Anterior cingulate cortex (tissue), 58 donors: ENCODE results near the gene APOBEC4.
"Not testable (repeated sequence)": the region's sequence is repeated elsewhere in the genome, so short reads cannot be mapped to it uniquely, and the experiment has no call there.

Source experiments
- DNase-seq, 58 donors: peaks; one replicate each; lab custom pipeline; 2025; lab: John Stamatoyannopoulos, UW

The APOBEC4 gene, protein sequence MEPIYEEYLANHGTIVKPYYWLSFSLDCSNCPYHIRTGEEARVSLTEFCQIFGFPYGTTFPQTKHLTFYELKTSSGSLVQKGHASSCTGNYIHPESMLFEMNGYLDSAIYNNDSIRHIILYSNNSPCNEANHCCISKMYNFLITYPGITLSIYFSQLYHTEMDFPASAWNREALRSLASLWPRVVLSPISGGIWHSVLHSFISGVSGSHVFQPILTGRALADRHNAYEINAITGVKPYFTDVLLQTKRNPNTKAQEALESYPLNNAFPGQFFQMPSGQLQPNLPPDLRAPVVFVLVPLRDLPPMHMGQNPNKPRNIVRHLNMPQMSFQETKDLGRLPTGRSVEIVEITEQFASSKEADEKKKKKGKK

DNA sequence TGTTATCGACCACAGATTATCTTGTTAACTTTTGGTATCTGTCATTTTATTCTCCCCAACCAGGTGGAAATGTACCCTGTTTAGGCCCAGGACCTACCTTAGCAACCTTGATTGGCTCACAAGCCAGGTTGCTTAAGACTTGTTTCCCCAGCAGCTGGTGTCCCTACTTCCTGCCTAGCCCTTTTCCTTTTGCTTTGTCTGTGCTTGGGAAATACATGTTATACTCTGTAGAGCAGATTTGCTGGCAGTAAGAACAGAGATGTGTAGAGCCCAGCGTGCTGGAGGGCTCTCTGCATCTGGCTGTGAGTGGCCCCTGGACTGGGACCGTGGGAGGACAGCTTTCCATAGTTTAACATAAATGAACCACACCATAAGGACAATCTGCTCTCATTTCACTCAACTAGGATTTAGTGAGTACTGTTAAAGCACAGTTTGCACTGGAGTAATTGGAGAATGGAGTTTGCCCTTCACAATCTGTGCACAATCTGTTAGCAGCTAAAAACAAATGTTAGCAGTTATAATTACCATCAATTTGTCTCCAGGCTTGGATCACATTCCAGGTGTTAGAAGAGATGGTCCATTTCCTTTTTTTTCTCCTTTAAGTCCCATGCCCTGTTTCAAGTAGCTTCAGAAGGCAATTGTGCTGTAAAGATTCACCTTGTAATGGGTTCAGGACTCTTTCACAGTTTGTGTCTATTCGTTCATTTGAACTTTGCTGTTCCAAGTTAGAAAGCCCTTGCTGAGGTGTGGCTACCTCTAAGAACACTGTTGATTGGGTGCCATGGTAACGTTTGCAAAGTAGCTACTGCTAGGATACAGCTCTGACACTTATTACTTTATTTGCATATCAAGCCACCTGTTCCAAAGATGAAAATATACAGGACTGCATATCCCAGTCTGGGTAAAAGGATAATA is at the start of gene APOBEC4:
Gene APOBEC4, minus strand, starts transcription at position 770 of the 915 bp plus-strand sequence. CDS start 4,535 bp downstream, outside the sequence.
- DNase-seq: peak in 4 of 58 donors; percentile 8 to 67 (median 22)

DNA sequence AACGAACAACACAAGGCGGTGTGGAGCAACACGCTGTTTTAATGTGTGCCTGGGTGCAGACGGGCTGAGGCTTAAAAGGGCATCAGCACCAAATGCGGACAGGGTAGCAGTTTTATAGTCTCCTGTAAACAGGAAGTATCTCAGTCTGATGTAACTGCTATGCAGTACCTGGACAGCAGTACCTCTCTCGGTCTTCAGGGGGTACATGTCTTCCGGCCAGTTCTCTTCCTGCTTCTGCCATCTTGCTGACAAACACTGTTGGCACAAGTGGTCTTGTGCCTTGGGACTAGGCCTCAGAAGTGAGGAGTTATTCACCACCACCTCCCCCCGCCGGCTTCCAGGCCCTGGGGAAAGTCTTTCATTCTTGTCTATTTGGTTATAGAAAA is 49.7 kb upstream of the APOBEC4 start:
- DNase-seq: no peak

DNA sequence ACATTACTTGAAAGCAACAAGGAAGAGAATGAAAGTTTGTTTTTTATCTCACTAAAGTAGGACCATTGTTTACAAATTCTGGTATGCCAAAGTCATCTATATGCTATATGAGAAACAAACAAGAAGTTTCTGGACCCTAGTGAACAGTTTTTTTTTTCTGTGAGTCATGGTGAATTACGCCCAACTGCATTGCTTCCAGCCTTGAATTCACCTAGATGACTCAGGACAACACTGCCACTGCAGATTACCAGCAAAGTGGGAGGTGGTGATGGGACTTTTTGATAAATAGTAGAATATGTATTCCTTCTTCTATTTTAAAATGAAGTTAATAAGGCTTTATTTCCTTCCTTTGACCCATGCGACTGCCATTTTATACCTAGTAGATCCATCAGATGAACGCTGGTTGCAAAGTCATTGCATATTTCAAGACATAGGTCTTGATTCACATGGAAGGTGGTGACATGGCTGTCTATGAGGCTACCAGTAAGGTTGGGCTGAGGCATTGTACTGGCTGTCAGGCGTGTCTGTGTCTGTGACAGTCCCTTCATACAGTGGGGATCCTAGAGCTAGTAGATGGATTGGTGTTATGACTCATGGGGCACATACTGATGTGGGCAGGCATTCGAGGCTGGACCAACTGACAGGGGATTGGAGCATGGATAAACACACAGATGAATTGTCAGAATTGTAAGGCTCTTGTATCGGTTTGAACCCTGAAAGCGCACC is 49.1 kb upstream of the APOBEC4 start:
- no peak for DNase-seq

DNA sequence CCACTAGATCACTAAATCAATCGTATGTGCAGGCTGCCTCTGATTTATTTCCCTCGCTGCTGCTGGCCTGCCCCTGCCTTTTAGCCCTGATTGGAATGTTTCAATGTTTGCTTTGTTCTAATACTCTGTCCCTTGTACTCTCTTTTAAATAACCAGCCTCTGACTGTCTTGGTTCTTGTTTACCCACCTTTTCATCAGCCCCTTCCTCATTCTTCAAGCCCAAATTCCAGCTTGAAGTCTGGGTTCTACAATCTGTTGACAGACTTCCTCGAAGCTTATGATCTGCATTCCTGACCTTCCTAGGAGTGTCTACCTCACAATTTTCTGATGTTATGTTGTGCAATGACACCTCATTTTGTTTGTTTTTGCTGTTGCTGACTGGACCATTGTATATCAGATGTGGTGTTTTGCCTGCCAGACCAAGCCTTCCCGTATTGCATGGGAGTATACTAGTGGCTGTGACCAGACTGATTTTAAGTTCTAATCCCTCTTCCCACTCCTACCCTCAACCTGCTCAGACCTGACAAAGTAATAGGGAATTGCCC is 46.6 kb upstream of the APOBEC4 start:
- no peak for DNase-seq

DNA sequence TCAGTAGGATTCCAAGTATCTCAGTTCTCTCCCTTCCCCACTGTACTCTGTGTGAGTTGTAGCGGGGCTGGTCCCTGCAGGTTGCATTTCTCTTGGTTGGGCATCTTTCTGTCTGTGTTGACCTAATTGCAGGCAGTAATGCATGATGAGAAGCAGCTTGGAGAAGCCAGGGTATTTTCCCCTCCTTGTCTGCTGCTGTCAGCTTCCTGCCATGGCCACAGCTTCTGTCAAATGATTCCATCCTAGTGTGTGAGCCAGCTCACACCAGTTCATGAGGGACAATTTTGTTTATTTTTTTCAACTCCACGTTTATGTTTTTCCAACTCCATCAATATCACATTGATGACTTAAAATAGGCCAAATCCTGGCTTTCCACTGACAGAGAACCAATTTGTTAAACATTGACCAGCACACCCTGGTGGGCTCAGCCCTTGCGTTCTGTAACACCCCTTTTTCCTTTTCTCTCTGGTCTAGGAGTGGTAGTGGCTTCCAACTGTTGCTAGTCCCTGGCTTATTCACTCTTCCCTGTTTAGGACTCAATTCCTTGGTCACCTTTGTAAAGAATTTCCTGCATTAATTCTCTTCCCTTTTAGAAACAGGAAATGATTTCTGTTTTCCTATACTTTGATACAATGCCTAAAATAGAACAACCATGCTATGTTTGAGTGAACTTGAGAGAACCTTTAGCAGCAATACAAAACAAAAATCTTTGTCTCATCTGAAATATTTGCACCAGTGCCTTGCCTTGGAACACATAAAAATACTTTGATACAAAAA is 44.9 kb upstream of the APOBEC4 start:
- no peak for DNase-seq

DNA sequence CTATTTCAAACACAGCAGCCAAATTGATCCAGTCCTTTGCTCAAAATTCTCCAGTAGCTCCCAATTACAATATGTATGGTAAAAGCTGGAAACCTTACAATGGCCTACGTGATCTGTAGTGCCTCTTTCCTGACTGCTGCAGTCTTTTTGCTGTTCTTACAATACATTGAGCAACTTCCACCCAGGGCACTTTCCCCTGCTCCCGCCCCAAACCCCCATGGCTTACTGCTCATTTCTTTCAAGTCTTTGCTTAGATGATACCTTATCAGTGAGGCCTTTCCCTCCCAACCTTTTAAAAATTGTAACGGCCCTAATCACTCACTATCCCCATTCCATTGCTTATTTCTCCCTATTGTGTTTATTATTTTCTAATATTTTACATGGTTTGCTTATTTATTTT is 43.9 kb upstream of the APOBEC4 start:
- no peak for DNase-seq

DNA sequence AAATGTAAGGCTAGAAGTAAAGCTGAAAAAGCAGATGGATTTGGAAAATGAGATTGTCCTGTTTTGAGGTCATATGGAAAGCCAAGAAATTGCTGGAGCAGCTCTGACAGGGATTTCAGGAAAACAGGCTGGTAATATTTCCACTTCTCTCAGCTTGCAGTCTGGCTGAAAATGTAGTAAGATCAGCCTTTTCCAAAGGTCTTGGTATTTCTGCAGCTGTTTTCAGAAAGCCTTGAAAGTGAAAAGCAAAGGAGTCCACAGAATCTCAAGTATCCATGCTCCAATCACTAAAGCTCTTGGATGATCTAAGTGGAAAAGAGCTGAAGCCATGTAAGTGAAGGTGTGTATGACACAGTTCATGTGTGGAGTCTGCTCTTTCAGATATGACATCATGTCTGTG is 41.6 kb upstream of the APOBEC4 start:
- no peak for DNase-seq

DNA sequence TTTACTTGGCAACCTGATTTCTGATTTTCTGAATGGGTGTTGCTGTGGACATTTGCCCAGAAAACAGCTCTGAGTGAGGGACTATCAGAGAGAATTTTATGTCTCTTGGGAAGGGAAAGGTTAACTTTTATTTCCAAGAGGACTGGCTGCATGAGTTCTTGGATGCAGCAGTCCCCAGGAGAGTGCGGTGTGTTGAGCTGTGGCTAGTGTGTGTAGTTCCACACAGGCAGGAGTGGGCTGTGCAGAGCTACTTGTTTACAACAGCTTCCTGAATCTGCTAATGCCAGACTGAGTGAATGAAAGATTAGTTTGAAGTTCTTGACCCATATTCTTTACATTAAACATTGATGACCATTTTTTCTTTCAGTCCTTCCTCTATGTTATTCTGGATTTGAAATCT is 41.0 kb upstream of the APOBEC4 start:
- peak in 5 of 58 donors; percentile 1 to 24 (median 8) for DNase-seq

DNA sequence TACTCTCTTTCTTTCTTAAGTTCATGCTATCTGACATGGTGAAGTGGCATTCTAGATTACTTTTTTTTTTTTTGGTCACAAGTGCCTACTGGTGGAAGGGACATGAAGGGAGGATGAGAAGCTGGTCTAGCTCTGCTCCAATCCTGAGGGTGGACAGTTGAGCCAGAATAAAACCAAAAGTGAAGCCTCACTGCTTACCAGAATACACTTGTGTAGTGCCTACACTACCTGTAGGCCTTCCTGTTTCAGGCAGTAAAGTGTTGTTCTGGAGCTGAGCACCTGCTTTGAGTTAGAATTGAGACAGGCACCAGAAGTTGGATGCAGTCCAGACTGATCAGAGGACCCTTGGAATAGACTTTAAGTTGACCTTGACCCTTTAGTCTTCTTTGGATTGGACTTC is 40.4 kb upstream of the APOBEC4 start:
- DNase-seq: no peak

DNA sequence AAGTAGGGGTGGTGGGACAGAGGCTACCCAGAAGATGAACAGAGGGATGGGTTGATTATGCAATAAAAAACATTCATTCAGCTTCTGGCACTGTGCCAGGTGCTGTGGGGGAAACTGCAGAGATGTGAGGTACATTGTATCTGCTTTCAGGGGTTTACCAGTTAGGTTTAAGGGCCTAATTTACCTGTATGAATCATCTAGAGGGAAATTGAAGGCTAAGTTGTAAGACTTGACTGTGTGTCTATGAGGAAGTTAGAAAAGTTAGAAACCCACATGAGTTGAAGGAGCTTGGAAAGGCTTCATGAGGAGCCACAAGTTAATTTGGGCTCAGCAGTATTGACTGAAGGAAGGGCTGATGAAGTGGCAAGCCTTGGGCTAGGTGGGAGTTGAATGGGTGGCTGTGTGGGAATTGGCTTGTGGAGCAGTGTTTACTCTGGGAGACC is 36.7 kb upstream of the APOBEC4 start:
- no peak for DNase-seq

DNA sequence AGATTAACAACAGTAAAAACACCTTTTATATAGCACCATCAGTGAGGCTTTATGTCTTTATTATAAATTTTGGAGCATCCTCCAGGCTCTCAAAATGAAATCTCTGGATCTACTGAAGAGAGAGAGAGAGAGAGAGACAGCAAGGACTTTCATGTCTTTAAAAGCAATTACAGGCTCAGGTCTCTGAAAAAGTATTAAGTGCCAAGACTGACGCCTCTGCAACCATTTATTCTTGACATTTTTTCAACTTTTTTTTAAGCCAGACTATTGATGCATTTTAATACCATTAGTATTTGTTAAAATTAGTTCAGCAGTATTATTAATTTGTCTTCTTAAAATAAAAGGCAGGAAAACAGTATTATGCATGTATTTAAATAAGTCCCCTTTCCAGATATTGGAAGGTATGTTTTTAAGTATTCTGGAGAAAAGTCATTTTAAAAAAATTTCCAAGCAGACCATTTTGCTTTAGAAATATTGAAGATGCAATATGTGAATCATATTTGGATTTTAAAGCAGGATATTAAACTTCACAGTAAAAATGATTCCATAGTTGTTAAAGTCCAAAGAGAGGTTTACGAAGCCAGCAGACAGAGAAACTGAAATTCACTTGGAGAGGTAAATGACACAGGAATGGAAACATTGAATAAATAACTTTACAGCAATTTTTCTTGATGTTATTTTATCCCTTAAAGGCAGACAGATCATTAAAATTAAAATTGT is 35.4 kb upstream of the APOBEC4 start:
- DNase-seq: no peak

DNA sequence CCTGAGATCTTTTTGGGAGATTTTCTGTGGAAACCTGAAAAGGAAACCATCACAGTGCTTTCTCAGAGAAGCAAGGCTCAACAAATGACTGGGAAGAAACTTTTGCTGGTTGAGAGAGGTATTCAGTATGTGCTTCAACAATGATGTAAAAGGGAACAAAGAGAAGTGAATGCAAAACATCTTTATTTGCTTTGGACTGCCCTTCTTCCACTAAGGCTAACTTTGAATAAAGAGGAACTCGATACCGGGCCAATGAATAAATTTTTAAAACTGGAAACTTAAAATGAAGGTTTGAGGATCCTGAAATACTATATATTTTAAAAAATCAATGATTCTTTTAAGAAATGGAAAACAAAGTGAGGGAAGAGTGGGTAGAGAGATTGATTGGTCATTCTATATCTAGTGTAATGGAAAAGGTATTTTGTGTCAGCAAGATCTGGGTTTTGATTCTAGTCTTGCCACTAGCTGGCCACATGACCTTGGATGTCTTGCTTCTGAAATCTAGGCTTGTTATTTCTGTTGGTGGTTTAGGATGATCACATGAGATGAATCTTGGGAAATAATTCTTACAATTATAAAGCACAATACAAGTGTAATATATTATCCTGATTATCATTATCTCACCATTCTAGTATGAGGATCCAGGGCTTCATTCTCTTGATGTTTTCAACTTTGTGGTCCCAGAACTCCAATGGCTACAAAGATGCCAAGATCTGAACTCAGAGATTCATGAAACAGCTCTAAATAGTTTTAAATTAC is 34.6 kb upstream of the APOBEC4 start:
- DNase-seq: no peak

DNA sequence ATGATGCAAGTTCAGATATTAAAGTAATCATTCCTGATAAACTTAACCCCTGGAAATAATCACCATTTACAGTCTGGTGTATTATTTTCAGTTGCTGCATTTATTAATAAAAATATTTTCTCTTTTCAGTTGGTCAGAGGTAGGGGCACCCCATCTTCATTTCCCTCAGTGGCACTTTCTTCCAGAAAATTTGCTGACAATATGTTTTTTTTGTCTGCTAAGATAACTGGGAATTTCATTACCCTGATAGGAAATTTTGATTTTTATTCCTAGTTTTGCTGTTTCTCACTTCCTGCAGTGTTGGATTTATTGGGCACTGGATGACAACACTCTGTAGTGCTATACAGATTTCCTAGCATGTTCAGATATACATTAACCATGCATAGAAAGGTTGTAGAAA is 33.1 kb upstream of the APOBEC4 start:
- no peak for DNase-seq

DNA sequence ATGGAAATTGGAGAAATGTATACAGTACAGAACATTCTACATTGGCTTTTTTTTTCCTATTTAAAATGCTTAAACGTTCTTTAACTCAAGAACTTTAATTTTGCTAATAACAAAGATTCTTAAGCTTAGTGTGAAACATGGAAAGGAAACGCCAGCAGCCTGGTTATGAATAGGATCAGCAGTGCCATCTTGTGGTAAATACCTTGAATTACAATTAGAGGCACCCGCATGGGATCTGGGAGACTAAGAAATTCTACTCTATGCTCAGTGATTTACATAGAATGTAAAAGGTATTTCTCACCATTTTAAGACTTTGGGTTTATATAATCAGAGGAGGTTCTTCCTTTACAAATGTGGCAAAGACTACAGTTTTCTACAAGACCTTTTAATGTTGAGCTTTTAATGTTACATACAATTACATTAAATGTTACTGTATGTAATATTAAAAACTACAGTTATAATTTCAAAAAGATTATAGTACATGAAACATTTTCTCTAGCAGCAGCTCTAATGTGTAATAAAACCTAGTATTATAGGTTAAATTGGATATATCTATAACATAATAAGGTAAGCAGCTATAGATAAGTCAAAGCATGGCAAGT is 32.1 kb upstream of the APOBEC4 start:
- DNase-seq: peak in 2 of 58 donors; percentile 6 to 27

DNA sequence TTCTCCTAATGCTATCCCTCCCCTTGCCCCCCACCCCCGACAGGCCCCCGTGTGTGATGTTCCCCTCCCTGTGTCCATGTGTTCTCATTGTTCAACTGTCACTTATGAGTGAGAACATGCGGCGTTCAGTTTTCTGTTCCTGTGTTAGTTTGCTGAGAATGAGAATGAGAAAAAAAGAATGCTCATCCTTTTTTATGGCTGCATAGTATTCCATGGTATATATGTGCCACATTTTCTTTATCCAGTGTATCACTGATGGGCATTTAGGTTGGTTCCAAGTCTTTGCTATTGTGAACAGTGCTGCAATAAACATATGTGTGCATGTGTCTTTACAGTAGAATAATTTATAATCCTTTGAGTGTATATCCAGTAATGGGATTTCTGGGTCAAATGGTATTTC is 26.2 kb upstream of the APOBEC4 start:
- not testable (repeated sequence) for DNase-seq

DNA sequence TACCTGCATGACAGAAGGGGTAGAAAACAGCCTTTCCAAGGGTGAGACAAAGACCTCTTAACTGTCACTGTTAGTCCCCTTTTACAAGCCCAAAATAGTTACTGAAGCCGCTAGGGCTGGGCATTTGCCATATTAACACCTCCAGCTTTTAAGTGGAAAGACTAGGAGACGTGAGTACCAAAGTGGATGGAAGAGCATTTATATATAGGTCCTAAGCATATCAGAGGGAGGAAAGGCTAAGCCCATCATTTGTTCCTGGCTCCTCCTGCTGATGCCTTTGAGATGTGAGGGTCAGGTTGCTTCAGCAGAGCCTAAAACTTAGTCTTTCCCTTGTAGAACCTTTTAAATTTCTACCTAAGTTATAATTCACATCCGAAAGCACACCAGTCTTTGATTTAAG is 25.7 kb upstream of the APOBEC4 start:
- DNase-seq: no peak

DNA sequence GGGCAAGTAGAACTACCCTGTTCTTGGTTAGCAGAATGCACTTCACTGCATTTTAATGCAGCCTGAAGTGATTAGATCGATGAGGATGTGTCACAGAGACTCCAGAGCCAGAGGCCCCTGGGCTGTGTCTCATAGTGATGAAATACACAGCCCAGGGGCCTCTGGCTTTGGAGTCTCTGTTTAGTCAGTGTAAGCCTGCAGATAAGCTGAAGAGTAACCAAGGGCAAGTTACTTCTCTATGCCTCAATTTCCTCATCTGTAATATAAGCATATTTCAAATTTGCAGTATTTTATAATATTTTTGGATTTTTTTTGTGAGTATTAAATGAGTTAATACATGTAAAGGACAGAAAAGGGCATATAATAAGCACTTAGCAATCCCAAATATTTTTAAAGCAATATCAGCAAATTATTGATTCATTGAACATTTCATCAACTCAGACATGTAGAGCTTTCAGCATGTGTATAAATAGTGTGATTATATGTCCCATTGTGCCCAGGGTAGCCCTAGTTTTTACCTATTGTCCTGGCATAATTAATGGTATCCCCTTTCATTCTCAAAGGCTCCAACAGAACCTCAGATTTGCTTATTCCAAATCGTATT is 23.6 kb upstream of the APOBEC4 start:
- no peak for DNase-seq
